GM12874 (cell line): Measurements from ENCODE around the gene ZCCHC2.

Source experiments
- TF ChIP-seq, protein P1 (sequence below): IDR thresholded peaks from 2 replicates; pipeline ENCODE4 v1.5.1; 2011; ENCODE audit warnings: low read depth, mild to moderate bottlenecking, control low read depth, low read length, moderate library complexity; ENCODE audit not compliant: insufficient read depth

The ZCCHC2 gene

GRCh38 chr18:62584241-62585120, 61.7 kb downstream of the ZCCHC2 start:
- TF ChIP-seq, protein P1, sequence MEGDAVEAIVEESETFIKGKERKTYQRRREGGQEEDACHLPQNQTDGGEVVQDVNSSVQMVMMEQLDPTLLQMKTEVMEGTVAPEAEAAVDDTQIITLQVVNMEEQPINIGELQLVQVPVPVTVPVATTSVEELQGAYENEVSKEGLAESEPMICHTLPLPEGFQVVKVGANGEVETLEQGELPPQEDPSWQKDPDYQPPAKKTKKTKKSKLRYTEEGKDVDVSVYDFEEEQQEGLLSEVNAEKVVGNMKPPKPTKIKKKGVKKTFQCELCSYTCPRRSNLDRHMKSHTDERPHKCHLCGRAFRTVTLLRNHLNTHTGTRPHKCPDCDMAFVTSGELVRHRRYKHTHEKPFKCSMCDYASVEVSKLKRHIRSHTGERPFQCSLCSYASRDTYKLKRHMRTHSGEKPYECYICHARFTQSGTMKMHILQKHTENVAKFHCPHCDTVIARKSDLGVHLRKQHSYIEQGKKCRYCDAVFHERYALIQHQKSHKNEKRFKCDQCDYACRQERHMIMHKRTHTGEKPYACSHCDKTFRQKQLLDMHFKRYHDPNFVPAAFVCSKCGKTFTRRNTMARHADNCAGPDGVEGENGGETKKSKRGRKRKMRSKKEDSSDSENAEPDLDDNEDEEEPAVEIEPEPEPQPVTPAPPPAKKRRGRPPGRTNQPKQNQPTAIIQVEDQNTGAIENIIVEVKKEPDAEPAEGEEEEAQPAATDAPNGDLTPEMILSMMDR: peak; percentile 91

DNA sequence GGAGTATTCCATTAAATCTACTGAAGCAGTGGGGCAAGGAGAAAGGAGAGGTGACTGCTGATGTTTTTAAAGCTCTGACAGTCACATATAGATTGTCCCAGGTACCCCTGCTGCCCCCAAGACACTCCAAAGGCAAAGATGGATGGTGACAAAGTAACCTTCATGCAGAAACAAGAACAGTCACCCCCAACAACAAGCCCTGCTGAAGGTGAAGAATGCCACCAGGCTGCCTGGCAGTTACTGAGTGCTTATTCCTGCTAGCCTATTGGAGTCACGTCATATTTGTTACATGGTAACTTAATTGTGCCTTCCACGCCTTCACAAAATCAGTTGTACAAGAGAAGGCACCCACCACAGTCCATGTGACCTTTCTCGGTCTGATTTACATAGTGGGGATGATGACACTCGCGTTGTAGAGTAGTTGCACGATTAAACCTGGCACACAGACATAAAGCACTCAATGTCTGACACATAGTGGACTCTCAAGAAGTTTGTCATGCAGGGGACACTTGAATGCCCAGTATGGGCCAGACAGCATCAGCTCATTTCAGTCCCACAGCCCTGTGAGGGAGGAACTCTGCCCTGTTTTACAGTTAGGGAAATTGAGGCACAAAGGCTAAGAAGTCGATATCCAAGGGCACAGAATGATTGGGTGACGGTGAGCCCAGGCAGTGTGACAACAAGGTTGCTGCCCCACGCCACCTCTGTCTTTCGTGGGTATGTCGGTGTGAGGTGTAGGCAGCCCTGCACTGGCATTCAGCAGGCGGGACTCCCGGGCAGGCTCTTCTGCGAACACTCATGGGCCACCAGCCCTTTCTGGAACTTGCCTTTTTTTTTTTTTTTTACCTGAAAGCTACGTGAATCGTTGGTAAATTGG, 62.7 kb downstream of the ZCCHC2 start:
- TF ChIP-seq, protein P1: no peak

- TF ChIP-seq, protein P1: peak; percentile 86
These were observed 63.4 kb downstream of the ZCCHC2 start for GRCh38 chr18:62586151-62586774.

DNA sequence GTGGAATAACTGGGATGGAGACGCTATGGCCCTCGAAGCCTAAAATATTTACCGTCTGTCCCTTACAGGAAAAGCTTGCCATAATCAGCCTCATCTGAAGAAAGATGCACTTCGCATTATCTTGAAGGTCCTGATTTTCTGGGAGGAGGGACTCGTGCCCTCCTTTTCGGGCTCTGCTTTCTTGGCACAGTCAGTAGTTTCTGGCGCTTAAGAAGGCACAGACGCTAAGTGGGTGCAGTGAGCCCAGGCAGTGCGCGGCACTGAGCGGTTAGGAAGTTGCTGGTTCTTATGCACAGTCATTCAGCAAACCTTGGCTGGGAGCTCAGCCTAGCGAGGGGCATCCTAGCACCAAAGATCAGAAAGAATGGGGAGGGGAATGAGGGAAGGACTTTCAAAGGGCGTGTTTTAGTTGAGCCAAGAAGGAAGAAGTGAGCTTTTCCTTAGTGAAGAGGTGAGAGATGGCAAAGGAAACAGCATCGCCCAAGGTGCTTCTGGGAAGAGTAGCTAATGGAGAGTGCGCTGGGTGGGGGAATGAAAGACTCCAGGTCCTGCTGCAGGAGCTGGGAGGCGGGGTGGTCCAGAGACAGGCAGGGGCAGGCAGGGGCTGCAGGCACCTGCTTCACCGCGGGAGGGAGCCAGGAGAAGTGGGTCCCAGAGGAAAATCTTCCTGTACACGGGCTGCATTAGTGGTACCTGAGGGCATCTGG, 64.1 kb downstream of the ZCCHC2 start:
- TF ChIP-seq, protein P1: no peak

DNA sequence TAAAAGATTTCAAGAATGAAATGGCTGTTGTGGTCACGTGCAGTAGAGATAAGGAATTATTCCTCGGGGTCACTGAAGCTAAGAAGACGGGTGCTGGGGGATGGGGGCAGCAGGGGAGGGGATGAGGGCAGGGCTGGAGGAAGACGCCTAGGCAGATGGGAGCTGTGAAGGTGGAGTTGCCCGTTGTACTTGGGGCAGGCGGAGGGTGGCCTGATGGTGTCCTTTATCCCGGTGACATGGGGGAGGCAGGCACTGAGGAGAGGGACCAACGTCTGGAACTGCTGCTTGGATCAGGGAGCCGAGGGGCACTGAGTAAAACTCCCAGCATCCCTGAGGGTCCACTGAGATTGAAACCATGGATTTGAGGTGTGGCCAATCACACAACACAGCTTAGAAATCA, 64.9 kb downstream of the ZCCHC2 start:
- TF ChIP-seq, protein P1: no peak

GRCh38 chr18:62588217-62588616, 65.4 kb downstream of the ZCCHC2 start:
- TF ChIP-seq, protein P1: no peak
